HUES48 (cell line): ENCODE data around the gene RFC1.
A peak's percentile ranks its signal among the peaks of the same experiment; 100 is the strongest.
"Not testable (repeated sequence)": the region's sequence is repeated elsewhere in the genome, so short reads cannot be mapped to it uniquely, and the experiment has no call there.

Source experiments
- H3K27ac ChIP-seq: one replicate; pipeline ENCODE4 v1.7.0; 2013; ENCODE audit warnings: low read depth, low read length, inconsistent platforms
- H3K27me3 ChIP-seq: 2 replicates; pipeline ENCODE4 v1.6.1; 2013; ENCODE audit warnings: mild to moderate bottlenecking, low read length; ENCODE audit not compliant: control insufficient read depth, insufficient read depth
- H3K36me3 ChIP-seq: 2 replicates; pipeline ENCODE4 v1.6.1; 2013; ENCODE audit warnings: low read length; ENCODE audit not compliant: control insufficient read depth, insufficient read depth
- H3K4me1 ChIP-seq: 2 replicates; pipeline ENCODE4 v1.6.1; 2013; ENCODE audit warnings: mild to moderate bottlenecking, low read length; ENCODE audit not compliant: control insufficient read depth, insufficient read depth
- H3K4me3 ChIP-seq: 2 replicates; pipeline ENCODE4 v1.5.1; 2013; ENCODE audit warnings: mild to moderate bottlenecking, low read depth, low read length
- H3K9ac ChIP-seq: 2 replicates; pipeline ENCODE4 v1.6.1; 2013; ENCODE audit warnings: mild to moderate bottlenecking, low read depth, low read length, moderate library complexity
- H3K9me3 ChIP-seq: 2 replicates; pipeline ENCODE4 v1.6.1; 2013; ENCODE audit warnings: low read length; ENCODE audit not compliant: control insufficient read depth, insufficient read depth

RFC1 gene

GRCh38 chr4:39280770-39281169 lies 85.4 kb downstream of the RFC1 start:
- Histone ChIP-seq H3K9me3 (no peaks in the 10 kb centered on the region), H3K4me3 (no peak overlapping the region), H3K27me3 (no peaks in the 10 kb centered on the region), H3K9ac (no peak overlapping the region), H3K36me3 (peaks cover 31% of the 10 kb centered on the region), H3K4me1 (no peaks in the 10 kb centered on the region), H3K27ac (no peak overlapping the region)

- Histone ChIP-seq H3K4me3 (no peak overlapping the region), H3K9me3 (no peaks in the 10 kb centered on the region), H3K36me3 (peaks cover 30% of the 10 kb centered on the region), H3K27ac (no peak overlapping the region), H3K27me3 (no peaks in the 10 kb centered on the region), H3K4me1 (no peaks in the 10 kb centered on the region), H3K9ac (no peak overlapping the region)
Measured at GRCh38 chr4:39279416-39279815, 86.7 kb downstream of the RFC1 start.

GRCh38 chr4:39278476-39278875 lies 87.7 kb downstream of the RFC1 start:
- Histone ChIP-seq H3K9me3 (no peaks in the 10 kb centered on the region), H3K9ac (no peak overlapping the region), H3K36me3 (peaks cover 38% of the 10 kb centered on the region), H3K4me3 (no peak overlapping the region), H3K4me1 (no peaks in the 10 kb centered on the region), H3K27me3 (no peaks in the 10 kb centered on the region), H3K27ac (no peak overlapping the region)

GRCh38 chr4:39277661-39278060 lies 88.5 kb downstream of the RFC1 start:
- H3K4me1 ChIP-seq = not testable (repeated sequence)

GRCh38 chr4:39274503-39274902 lies 91.7 kb downstream of the RFC1 start:
- no peak overlapping the region for H3K27ac ChIP-seq
- H3K36me3 ChIP-seq = peaks cover 49% of the 10 kb centered on the region
- H3K9me3 ChIP-seq = no peaks in the 10 kb centered on the region
- H3K4me3 ChIP-seq = no peak overlapping the region
- H3K9ac ChIP-seq = no peak overlapping the region
- no peaks in the 10 kb centered on the region for H3K27me3 ChIP-seq
- H3K4me1 ChIP-seq = no peaks in the 10 kb centered on the region

More at GRCh38 chr4:39277661-39278060, 88.5 kb downstream of the RFC1 start:
- not testable (repeated sequence) for H3K9ac ChIP-seq, H3K4me3 ChIP-seq, H3K27ac ChIP-seq, H3K27me3 ChIP-seq, H3K9me3 ChIP-seq
- peaks cover 43% of the 10 kb centered on the region for H3K36me3 ChIP-seq

GRCh38 chr4:39263895-39264294 lies 102.3 kb downstream of the RFC1 start:
- Histone ChIP-seq H3K36me3 (no peaks in the 10 kb centered on the region; the same call in 1 of the 2 replicates), H3K27me3 (no peaks in the 10 kb centered on the region), H3K9me3 (no peaks in the 10 kb centered on the region), H3K27ac (no peak overlapping the region), H3K4me3 (no peak overlapping the region), H3K4me1 (no peaks in the 10 kb centered on the region), H3K9ac (no peak overlapping the region)

GRCh38 chr4:39259571-39260330 lies 106.4 kb downstream of the RFC1 start:
- H3K4me3 ChIP-seq = no peak overlapping the region
- H3K36me3 ChIP-seq = peaks cover 18% of the 10 kb centered on the region
- H3K27me3 ChIP-seq = no peaks in the 10 kb centered on the region
- no peaks in the 10 kb centered on the region for H3K9me3 ChIP-seq
- no peak overlapping the region for H3K27ac ChIP-seq
- peaks cover 11% of the 10 kb centered on the region for H3K4me1 ChIP-seq
- H3K9ac ChIP-seq = no peak overlapping the region

GRCh38 chr4:39256436-39256835 lies 109.7 kb downstream of the RFC1 start:
- no peaks in the 10 kb centered on the region for H3K27me3 ChIP-seq

GRCh38 chr4:39255871-39256270 lies 110.3 kb downstream of the RFC1 start:
- Histone ChIP-seq H3K36me3 (peaks cover 18% of the 10 kb centered on the region), H3K9me3 (no peaks in the 10 kb centered on the region), H3K27ac (peak overlapping the region; percentile 48), H3K27me3 (no peaks in the 10 kb centered on the region), H3K4me3 (no peak overlapping the region), H3K9ac (no peak overlapping the region), H3K4me1 (peaks cover 13% of the 10 kb centered on the region)

More at GRCh38 chr4:39256436-39256835, 109.7 kb downstream of the RFC1 start:
- Histone ChIP-seq H3K9me3 (no peaks in the 10 kb centered on the region), H3K4me1 (peaks cover 13% of the 10 kb centered on the region), H3K36me3 (peaks cover 18% of the 10 kb centered on the region), H3K27ac (peak overlapping the region; percentile 48), H3K9ac (no peak overlapping the region), H3K4me3 (no peak overlapping the region)

GRCh38 chr4:39255266-39255665 lies 110.9 kb downstream of the RFC1 start:
- H3K9ac ChIP-seq = no peak overlapping the region
- H3K9me3 ChIP-seq = no peaks in the 10 kb centered on the region
- H3K27me3 ChIP-seq = no peaks in the 10 kb centered on the region
- H3K4me1 ChIP-seq = peaks cover 13% of the 10 kb centered on the region
- peaks cover 18% of the 10 kb centered on the region for H3K36me3 ChIP-seq
- H3K27ac ChIP-seq = peak overlapping the region; percentile 48
- H3K4me3 ChIP-seq = no peak overlapping the region

- Histone ChIP-seq H3K4me3 (no peak overlapping the region), H3K36me3 (peaks cover 18% of the 10 kb centered on the region), H3K27ac (no peak overlapping the region), H3K9ac (no peak overlapping the region), H3K4me1 (no peaks in the 10 kb centered on the region), H3K9me3 (peaks cover 15% of the 10 kb centered on the region), H3K27me3 (no peaks in the 10 kb centered on the region)
Measured at GRCh38 chr4:39243462-39243861, 122.7 kb downstream of the RFC1 start.
